Stomach (tissue), 4 donors: Measurements from ENCODE around the gene ARHGEF37.

Source experiments
- EP300 ChIP-seq: sonication (generic); formaldehyde crosslinking; IDR thresholded peaks from one replicate; pipeline ENCODE4 v1.6.1; 2017; ENCODE audit warnings: antibody characterized with exemption
- POLR2A ChIP-seq, 4 donors: fragments of 450-650 bp; IDR thresholded peaks; one replicate each; pipeline ENCODE4 v1.6.1; 2016; ENCODE audit warnings: antibody characterized with exemption in 4 of 4, control low read depth in 2 of 4, mild to moderate bottlenecking in 1 of 4, moderate library complexity in 1 of 4
- TF ChIP-seq, protein P1 (sequence below), 7 experiments: fragments of 450-650 bp in 4 of 7; fragments of 200-600 bp in 3 of 7; sonication (generic) in 3 of 7; IDR thresholded peaks; one replicate each; pipeline ENCODE4 v1.5.1; 2016 to 2019; ENCODE audit warnings: antibody characterized with exemption in 7 of 7, control low read depth in 2 of 7, mild to moderate bottlenecking in 1 of 7

DNA sequence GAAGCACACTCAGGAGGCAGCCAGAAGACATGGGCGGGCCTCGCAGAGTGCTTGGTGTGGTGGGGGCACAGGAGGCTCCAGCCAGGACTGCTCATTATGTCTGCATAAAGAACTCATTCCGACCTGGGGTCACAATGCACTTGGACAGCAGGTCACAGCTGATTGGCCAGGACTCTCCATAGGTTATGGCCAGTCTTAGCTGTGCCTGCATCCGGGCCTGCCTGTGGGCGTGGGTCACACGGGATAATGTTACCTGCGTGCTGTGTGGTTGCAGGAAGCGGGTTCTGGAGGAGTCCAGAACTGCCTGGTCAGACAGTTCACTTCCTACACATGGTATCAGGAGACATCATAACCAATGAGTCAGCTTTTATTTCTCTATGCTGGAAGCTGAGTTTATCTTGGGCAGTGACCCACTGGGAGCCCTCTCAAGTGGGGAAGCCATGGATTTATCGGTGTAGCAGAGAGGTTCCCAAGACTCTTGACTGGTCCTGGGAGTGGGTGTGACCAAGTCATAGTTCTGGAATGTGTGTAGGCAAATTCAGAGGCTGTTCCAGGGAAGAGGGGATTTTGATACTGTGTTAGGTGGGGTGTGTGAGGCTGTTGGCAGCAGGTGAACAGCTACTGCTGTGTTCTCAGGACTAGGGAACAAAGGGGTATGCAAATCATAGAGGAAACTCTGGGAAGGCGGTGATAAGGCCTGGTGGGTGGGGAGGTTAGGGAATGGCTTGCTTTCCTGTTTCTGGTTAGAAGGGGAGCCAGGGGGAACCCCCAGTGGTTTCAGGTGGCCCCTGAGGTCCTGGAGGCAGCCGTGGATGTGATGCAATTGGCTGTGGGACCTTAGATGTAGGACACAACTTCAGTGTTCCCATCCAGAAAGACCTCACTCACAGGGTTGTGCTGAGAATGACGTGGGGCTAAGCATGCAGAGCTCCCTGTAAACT, 51.3 kb downstream of the ARHGEF37 start:
- TF ChIP-seq, protein P1, sequence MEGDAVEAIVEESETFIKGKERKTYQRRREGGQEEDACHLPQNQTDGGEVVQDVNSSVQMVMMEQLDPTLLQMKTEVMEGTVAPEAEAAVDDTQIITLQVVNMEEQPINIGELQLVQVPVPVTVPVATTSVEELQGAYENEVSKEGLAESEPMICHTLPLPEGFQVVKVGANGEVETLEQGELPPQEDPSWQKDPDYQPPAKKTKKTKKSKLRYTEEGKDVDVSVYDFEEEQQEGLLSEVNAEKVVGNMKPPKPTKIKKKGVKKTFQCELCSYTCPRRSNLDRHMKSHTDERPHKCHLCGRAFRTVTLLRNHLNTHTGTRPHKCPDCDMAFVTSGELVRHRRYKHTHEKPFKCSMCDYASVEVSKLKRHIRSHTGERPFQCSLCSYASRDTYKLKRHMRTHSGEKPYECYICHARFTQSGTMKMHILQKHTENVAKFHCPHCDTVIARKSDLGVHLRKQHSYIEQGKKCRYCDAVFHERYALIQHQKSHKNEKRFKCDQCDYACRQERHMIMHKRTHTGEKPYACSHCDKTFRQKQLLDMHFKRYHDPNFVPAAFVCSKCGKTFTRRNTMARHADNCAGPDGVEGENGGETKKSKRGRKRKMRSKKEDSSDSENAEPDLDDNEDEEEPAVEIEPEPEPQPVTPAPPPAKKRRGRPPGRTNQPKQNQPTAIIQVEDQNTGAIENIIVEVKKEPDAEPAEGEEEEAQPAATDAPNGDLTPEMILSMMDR (IDR thresholded peaks at IDR 0.05): no peak
- TF ChIP-seq EP300 (no peak), POLR2A (IDR thresholded peaks at IDR 0.05) (no peak)
